GM13977 (cell line): ENCODE data around the gene THSD7B.
"Not testable (repeated sequence)": the region's sequence is repeated elsewhere in the genome, so short reads cannot be mapped to it uniquely, and the experiment has no call there.

Experiments
- DNase-seq: peaks from one replicate; pipeline ENCODE4 v3.0.0; 2012; ENCODE audit warnings: low spot score
- in situ Hi-C: fragments of 300-500 bp; cut with MboI; formaldehyde crosslinking; loops from one replicate; pipeline ENCODE4 v1.12.0; 2022; ENCODE audit warnings: low sequenced_read_pairs, low pct_unique_long_range_greater_than_20kb, mixed read lengths, inconsistent platforms; ENCODE audit not compliant: unreplicated experiment
- TF ChIP-seq, protein P1 (sequence below): IDR thresholded peaks from 2 replicates; pipeline ENCODE4 v1.5.1; 2012; ENCODE audit warnings: mild to moderate bottlenecking, control low read depth; ENCODE audit not compliant: insufficient read depth; ENCODE audit errors: extremely low read depth, missing control alignments

Gene THSD7B

DNA sequence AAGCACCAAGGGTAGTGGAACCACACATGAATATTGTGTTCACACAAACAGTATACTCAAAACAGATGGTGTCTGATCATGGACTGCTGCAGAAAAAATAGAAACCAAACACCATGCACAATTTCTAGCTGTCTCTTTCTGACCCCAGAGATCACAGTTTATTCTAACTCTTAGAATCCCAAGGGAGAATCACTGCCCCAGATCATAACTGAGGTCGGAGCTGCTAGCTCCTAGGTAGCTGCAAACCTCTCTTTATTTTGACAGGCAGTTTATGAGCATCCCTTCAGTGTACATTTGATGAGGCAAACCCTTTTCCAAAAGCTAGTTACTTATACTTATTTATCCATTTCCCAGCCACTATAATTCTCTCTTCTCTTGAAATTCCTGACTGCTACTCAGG, 759.8 kb downstream of the THSD7B start:
- TF ChIP-seq, protein P1, sequence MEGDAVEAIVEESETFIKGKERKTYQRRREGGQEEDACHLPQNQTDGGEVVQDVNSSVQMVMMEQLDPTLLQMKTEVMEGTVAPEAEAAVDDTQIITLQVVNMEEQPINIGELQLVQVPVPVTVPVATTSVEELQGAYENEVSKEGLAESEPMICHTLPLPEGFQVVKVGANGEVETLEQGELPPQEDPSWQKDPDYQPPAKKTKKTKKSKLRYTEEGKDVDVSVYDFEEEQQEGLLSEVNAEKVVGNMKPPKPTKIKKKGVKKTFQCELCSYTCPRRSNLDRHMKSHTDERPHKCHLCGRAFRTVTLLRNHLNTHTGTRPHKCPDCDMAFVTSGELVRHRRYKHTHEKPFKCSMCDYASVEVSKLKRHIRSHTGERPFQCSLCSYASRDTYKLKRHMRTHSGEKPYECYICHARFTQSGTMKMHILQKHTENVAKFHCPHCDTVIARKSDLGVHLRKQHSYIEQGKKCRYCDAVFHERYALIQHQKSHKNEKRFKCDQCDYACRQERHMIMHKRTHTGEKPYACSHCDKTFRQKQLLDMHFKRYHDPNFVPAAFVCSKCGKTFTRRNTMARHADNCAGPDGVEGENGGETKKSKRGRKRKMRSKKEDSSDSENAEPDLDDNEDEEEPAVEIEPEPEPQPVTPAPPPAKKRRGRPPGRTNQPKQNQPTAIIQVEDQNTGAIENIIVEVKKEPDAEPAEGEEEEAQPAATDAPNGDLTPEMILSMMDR: no peak
- DNase-seq: no peak
- in situ Hi-C loops: no loop called here

DNA sequence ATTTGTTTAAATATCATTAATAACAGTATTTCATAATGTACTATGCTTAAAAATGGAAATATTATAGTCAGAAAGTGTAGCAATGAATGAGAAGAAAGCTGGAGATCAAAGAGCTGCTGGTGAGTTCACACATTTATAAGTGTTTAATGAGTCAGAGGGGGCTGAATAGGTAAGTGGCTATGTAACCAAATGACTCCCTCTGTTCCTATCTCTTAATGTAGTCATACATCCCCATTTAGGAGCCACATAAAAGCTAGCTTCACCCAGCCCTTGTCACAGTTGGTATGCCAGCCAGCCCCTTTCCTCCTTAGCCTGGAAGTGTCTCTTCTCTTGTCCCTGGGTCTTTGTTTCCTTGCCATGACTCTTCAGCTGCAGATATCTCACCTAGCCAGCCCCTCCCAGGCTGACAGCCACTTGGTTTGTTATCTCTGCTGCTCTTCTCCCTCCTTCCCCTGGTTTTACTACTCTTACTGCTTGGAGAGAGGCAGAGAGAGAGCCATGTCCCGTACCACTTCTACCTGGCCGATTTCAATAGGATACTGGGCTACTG, 760.4 kb downstream of the THSD7B start:
- in situ Hi-C loops: no loop called here
- no peak for DNase-seq
- TF ChIP-seq, protein P1: no peak

DNA sequence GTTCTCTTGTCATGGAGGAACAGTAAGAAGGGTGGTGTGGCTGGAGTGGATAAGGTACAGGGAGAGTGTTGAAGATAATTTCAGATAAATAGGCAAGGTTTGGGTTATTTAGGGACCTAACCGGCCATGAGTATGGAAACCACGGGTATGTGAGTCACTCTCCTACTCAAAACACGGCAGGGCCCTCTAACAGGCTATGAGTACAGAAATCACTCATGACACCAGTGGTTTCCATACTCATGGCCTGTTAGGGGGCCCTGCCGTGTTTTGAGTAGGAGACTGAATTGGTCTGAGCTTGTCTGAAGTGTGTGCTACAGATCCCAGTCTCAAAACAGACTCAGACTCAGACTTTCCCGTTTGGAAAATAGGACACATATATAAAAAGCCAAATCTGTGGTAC, 770.6 kb downstream of the THSD7B start:
- no peak for DNase-seq
- TF ChIP-seq, protein P1: no peak
- in situ Hi-C loops: no loop called here

DNA sequence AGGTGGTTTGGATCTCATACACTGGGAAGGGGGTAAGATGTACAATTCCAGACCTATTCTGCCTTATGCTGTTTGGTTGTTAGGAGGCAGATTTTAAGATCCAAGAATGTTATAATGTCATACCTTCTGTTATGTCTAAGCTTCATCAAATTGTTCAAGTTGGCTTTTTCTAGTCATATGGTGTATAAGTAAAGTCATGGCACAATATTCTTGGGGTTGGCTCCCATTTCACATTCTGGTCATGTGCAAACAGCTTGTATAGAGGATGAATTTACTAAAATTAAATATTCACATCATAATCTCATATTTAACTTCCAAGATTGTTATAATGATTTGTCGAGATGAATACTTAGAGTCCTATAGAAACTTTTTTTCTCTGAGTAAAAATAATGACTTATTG, 774.0 kb downstream of the THSD7B start:
- no peak for DNase-seq
- TF ChIP-seq, protein P1: no peak
- in situ Hi-C loops: no loop called here

DNA sequence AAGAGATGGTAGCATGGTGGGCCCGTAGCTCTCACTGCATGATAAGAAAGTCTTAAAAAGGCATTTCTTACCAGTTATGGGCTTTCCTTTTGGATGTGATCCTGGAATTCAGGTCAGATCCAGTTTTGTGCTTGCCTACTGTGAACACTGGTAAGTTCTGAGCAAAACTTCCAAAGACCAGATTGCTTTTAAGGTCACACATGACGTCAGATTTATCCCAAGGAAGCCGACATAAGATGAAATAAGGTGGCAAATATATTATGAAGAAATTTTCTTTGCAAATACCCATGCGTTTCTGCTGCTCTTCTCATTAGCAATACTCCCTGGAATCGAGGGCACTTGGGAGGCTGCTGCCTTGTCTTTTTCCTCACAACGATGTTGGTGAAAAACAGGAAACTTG, 782.5 kb downstream of the THSD7B start:
- DNase-seq: no peak
- in situ Hi-C loops: no loop called here
- TF ChIP-seq, protein P1: no peak

DNA sequence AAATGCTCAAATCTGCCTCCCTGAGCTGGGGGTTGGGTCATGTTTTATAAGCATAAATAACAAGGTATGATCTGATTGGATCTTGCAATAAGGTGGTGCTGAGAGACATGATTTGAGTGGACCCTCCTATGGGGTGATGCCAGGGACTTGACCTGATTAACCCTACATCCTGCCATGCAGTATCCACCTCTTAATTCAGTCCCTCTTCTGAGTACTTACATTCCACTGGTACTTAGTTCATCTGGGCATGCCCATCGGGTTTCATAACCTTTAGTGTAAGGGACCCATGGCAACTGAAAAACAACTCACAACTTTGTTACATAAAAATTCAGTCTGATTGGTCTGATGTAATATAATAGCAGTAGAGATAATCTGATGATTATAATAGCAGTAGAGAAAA, 801.0 kb downstream of the THSD7B start:
- in situ Hi-C loops: no loop called here
- DNase-seq: no peak
- TF ChIP-seq, protein P1: no peak

DNA sequence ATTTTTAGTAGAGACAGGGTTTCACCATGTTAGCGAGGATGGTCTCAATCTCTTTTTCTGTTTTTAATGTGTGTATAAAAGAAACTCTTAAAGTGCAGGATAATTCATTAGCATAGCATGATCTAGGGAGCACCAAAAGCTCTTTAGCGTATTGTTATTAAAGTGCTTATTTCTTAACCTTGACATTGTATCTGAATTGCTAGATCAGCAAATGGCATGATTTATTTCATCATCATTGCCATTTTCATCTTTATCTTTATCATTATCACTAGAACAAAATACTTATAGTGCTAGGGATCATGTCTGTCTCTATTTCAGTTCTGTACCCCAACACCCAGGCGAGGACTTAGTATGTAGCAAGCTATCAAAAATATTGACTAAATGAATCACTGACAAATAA, 805.1 kb downstream of the THSD7B start:
- no peak for DNase-seq

DNA sequence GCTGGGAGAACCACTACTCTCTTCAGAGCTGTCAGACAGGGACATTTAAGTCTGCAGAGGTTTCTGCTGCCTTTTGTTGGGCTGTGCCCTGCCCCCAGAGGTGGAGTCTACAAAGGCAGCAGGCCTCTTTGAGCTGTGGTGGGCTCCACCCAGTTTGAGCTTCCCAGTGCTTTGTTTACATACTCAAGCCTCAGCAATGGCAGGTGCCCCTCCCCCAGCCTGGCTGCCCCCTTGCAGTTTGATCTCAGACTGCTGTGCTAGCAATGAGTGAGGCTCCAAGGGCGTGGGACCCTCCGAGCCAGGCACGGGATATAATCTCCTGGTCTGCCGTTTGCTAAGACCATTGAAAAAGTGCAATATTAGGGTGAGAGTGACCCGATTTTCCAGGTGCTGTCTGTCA, 822.5 kb downstream of the THSD7B start:
- DNase-seq, in situ Hi-C loops: not testable (repeated sequence)

More for the DNA sequence above, 805.1 kb downstream of the THSD7B start:
- TF ChIP-seq, protein P1: no peak
- in situ Hi-C loops: no loop called here

DNA sequence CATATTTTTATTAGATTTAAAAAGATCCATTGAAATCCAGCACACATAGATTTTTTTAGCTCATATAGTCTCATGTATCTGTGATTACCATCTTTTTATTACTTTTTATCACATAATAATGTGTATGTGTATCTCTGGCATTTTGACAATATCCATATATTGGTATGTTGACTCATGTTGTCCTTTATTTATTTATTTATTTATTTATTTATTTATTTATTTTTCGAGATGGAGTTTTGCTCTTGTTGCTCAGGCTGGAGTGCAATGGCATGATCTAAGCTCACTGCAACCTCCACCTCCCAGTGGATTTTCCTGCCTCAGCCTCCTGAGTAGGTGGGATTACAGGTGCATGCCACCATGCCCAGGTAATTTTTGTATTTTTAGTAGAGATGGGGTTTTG, 823.2 kb downstream of the THSD7B start:
- in situ Hi-C loops, DNase-seq: not testable (repeated sequence)
